ENCODE results near the gene CD320. TPM values are rescaled to one million over a fixed set of nuclear protein-coding genes. Genes with fewer than 3 reads are reported as not detected.
"Not testable (repeated sequence)": the region's sequence is repeated elsewhere in the genome, so short reads cannot be mapped to it uniquely, and the experiment has no call there.

CD320 gene
- polyA plus RNA-seq, 1 experiment = 40.4 TPM

DNA sequence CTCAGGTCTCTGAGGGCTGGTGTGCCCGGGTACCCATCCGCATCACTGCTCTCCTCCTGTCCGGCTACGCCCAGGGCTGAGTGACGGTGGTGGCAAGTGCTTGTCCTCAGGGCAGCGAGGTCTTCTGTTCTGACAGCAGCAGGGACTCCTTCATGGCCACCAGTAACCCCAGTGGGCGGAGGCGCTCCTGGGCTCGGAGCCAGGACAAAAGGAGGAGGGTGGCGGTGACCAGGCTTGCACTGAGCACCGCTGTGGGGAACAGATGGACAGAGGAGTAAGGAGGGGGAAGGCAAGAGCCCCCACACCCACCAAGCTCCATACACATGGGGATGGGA is 5.8 kb downstream of the CD320 start:
- TF ChIP-seq CTCF (IDR thresholded peaks at IDR 0.05; ENCODE audit: insufficient read depth, low read depth, low read length) = no peak
- CTCF ChIA-PET = interaction anchor here (0.7 to 1.0 kb wide), 3 partner anchors 32 to 278 kb away, joined by 3 to 5 read pairs (median 4); no protein-coding TSS in a partner anchor
- H3K27me3 ChIP-seq (ENCODE audit: control insufficient read depth, insufficient read depth, low read length) = no peaks in the 10 kb centered on the region
- no peak overlapping the region for H3K4me3 ChIP-seq (ENCODE audit: low read depth, low read length)
- DNase-seq (ENCODE audit: low read depth) = no peak
- H3K36me3 ChIP-seq (ENCODE audit: control insufficient read depth, insufficient read depth, low read length) = no peaks in the 10 kb centered on the region
- POLR2A ChIA-PET = no interaction called here

DNA sequence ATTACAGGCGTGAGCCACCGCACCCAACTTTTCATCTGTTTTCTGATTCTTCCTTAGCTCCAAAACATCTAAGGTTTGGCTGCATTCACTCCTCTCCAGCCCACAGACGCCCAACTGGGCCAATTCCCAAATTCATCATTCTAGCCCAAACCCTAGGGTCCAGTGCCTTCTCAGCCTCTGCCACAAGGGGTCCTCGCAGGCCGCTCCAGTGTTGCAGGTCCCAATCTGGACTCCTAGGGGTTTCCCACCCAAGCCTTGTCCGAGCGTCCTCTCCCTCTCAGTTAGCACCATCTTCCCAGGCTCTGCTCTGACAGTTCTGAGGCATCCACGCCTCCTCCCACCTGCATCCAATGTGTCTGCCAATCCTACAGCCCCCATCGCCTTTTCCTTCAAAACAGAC is 16.8 kb downstream of the CD320 start:
- POLR2A ChIA-PET; CTCF ChIA-PET; H3K4me3 ChIP-seq (ENCODE audit: low read depth, low read length): not testable (repeated sequence)

DNA sequence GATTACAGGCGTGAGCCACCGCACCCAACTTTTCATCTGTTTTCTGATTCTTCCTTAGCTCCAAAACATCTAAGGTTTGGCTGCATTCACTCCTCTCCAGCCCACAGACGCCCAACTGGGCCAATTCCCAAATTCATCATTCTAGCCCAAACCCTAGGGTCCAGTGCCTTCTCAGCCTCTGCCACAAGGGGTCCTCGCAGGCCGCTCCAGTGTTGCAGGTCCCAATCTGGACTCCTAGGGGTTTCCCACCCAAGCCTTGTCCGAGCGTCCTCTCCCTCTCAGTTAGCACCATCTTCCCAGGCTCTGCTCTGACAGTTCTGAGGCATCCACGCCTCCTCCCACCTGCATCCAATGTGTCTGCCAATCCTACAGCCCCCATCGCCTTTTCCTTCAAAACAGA is 31.6 kb downstream of the CD320 start:
- DNase-seq (ENCODE audit: low read depth); H3K27me3 ChIP-seq (ENCODE audit: control insufficient read depth, insufficient read depth, low read length); H3K4me3 ChIP-seq (ENCODE audit: low read depth, low read length); POLR2A ChIA-PET; H3K36me3 ChIP-seq (ENCODE audit: control insufficient read depth, insufficient read depth, low read length); CTCF ChIA-PET: not testable (repeated sequence)

More for the DNA sequence above, 16.8 kb downstream of the CD320 start:
- not testable (repeated sequence) for DNase-seq (ENCODE audit: low read depth); H3K36me3 ChIP-seq (ENCODE audit: control insufficient read depth, insufficient read depth, low read length); H3K27me3 ChIP-seq (ENCODE audit: control insufficient read depth, insufficient read depth, low read length)

DNA sequence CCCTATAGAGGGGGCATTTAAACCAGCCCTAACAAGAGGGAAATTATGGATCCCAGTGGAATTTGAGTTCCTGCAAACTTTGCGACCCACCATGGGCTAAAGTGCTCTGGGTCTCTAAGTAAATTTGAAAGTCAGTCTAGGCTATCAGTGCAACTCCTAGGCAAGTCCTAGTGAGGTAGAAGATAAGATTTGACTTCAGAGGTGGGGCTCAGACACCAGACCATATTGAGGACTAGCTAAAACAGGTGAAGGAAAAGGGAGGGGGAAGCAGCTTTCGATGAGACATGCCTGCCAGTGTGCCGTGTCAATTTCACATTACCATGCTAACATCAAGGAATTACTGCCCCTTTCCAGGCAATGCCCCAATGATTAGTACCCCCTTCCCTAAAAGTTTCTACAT is 38.4 kb downstream of the CD320 start:
- DNase-seq (ENCODE audit: low read depth) = no peak
- Histone ChIP-seq H3K36me3 (ENCODE audit: control insufficient read depth, insufficient read depth, low read length) (no peaks in the 10 kb centered on the region), H3K4me3 (ENCODE audit: low read depth, low read length) (no peak overlapping the region), H3K27me3 (ENCODE audit: control insufficient read depth, insufficient read depth, low read length) (no peaks in the 10 kb centered on the region; the same call in 1 of the 2 replicates)
- ChIA-PET POLR2A (no interaction called here), CTCF (interaction anchor here (1.0 to 1.9 kb wide), 6 partner anchors 32 to 372 kb away, joined by 3 to 6 read pairs (median 4); partner anchors contain the start of gene TIMM44)
- TF ChIP-seq CTCF (IDR thresholded peaks at IDR 0.05; ENCODE audit: insufficient read depth, low read depth, low read length) = no peak

- Histone ChIP-seq H3K4me3 (ENCODE audit: low read depth, low read length) (no peak overlapping the region), H3K36me3 (ENCODE audit: control insufficient read depth, insufficient read depth, low read length) (no peaks in the 10 kb centered on the region), H3K27me3 (ENCODE audit: control insufficient read depth, insufficient read depth, low read length) (no peaks in the 10 kb centered on the region; the same call in 1 of the 2 replicates)
- no peak for DNase-seq (ENCODE audit: low read depth)
- no peak for TF ChIP-seq CTCF (IDR thresholded peaks at IDR 0.05; ENCODE audit: insufficient read depth, low read depth, low read length)
- POLR2A ChIA-PET = no interaction called here
- CTCF ChIA-PET = interaction anchor here (1.0 kb wide), 1 partner anchor 10 kb away, joined by 4 read pairs; no protein-coding TSS in a partner anchor
These were observed 42.3 kb downstream of the CD320 start for GRCh38 chr19:8265872-8266271.

- not testable (repeated sequence) for H3K36me3 ChIP-seq (ENCODE audit: control insufficient read depth, insufficient read depth, low read length); DNase-seq (ENCODE audit: low read depth); H3K27me3 ChIP-seq (ENCODE audit: control insufficient read depth, insufficient read depth, low read length); H3K4me3 ChIP-seq (ENCODE audit: low read depth, low read length)
- ChIA-PET CTCF (interaction anchor here (0.7 to 0.9 kb wide), 2 partner anchors 11 to 346 kb away, joined by 3 to 4 read pairs; no protein-coding TSS in a partner anchor), POLR2A (interaction anchor here (0.7 kb wide), 1 partner anchor 133 kb away, joined by 3 read pairs; no protein-coding TSS in a partner anchor)
These were observed 43.9 kb downstream of the CD320 start for GRCh38 chr19:8264248-8264647.

- TF ChIP-seq CTCF (IDR thresholded peaks at IDR 0.05; ENCODE audit: insufficient read depth, low read depth, low read length) = no peak
- no peak for DNase-seq (ENCODE audit: low read depth)
- Histone ChIP-seq H3K36me3 (ENCODE audit: control insufficient read depth, insufficient read depth, low read length) (no peaks in the 10 kb centered on the region), H3K27me3 (ENCODE audit: control insufficient read depth, insufficient read depth, low read length) (no peaks in the 10 kb centered on the region; the same call in 1 of the 2 replicates), H3K4me3 (ENCODE audit: low read depth, low read length) (no peak overlapping the region)
- ChIA-PET CTCF (no interaction called here), POLR2A (no interaction called here)
These were observed 45.7 kb downstream of the CD320 start for GRCh38 chr19:8262431-8262830.
